Gastroesophageal sphincter (tissue), 4 donors: ENCODE results near the gene SDF4. TPM values are rescaled to one million over a fixed set of nuclear protein-coding genes. Genes with fewer than 3 reads are reported as not detected.

Source experiments
- ATAC-seq: fragments of 150-250 bp; one replicate; pipeline ENCODE4 v1.9.1; 2016; ENCODE audit warnings: mild to moderate bottlenecking, moderate library complexity
- H3K27ac ChIP-seq, 4 donors: fragments of 200-600 bp; sonication (generic) in 3 of 4; 1 replicate in 3 of 4; 2 replicates in 1 of 4; pipeline ENCODE4 v1.5.1; 2016 to 2019
- H3K27me3 ChIP-seq: fragments of 200-600 bp; sonication (generic); one replicate; pipeline ENCODE4 v1.5.1; 2019
- H3K36me3 ChIP-seq, 2 donors: fragments of 200-600 bp; sonication (generic); one replicate each; pipeline ENCODE4 v1.5.1; 2019; ENCODE audit warnings: control low read depth in 1 of 2
- H3K4me1 ChIP-seq, 3 donors: fragments of 200-600 bp; sonication (generic); 1 replicate in 2 of 3; 2 replicates in 1 of 3; pipeline ENCODE4 v1.5.1; 2016 to 2019; ENCODE audit warnings: control low read depth in 2 of 3
- H3K4me3 ChIP-seq, 2 donors: fragments of 200-600 bp; sonication (generic); one replicate each; pipeline ENCODE4 v1.5.1; 2019; ENCODE audit warnings: mild to moderate bottlenecking in 1 of 2, moderate library complexity in 1 of 2
- H3K9me3 ChIP-seq, 3 donors: fragments of 200-600 bp; sonication (generic); one replicate each; pipeline ENCODE4 v1.5.1; 2017 to 2019; ENCODE audit warnings: control low read depth in 2 of 3
- CTCF ChIP-seq, 4 experiments: fragments of 200-600 bp in 2 of 4; fragments of 450-650 bp in 2 of 4; sonication (generic) in 1 of 4; IDR thresholded peaks; one replicate each; pipeline ENCODE4 v1.5.1; 2017 to 2019; ENCODE audit warnings: antibody characterized with exemption in 4 of 4, mild to moderate bottlenecking in 2 of 4, moderate library complexity in 2 of 4
- EP300 ChIP-seq: sonication (generic); formaldehyde crosslinking; IDR thresholded peaks from one replicate; pipeline ENCODE4 v1.6.1; 2017; ENCODE audit warnings: antibody characterized with exemption, mild to moderate bottlenecking
- POLR2A ChIP-seq, 2 donors: fragments of 450-650 bp; IDR thresholded peaks; one replicate each; pipeline ENCODE4 v1.6.1; 2017; ENCODE audit warnings: antibody characterized with exemption in 2 of 2, mild to moderate bottlenecking in 2 of 2, moderate library complexity in 1 of 2
- POLR2AphosphoS5 ChIP-seq: sonication (generic); formaldehyde crosslinking; IDR thresholded peaks from one replicate; pipeline ENCODE4 v1.6.1; 2017; ENCODE audit warnings: antibody characterized with exemption
- WGBS, 2 donors: methylation state at CpG; one replicate each; pipeline ENCODE4 v1.1.5; 2018; ENCODE audit warnings: low coverage in 1 of 2; 5-methylcytosine and 5-hydroxymethylcytosine counted together
- total RNA-seq, 4 donors: library from RNA; depleted of rRNA; stranded (reverse); fragments of >200 nt; gene quantifications; one replicate each; pipeline ENCODE4 v1.1.0, GENCODE V29; 2016

The SDF4 gene
- total RNA-seq, 4 donors from 2014 or later: 84.2 to 115 (median 93.9) TPM

GRCh38 chr1:1228596-1229321 lies 3.0 kb downstream of the SDF4 start:
- Histone ChIP-seq H3K9me3 (peaks cover 0 to 4% (median 0%) of the 10 kb centered on the region in 3 donors), H3K27me3 (no peaks in the 10 kb centered on the region), H3K4me3 (no peak overlapping the region), H3K27ac (no peak overlapping the region), H3K4me1 (peaks cover 0 to 70% (median 23%) of the 10 kb centered on the region in 3 donors), H3K36me3 (peaks cover 0 to 61% of the 10 kb centered on the region in 2 donors)
- TF ChIP-seq CTCF (IDR thresholded peaks at IDR 0.05) (no peak), POLR2A (IDR thresholded peaks at IDR 0.05) (no peak), EP300 (no peak), POLR2AphosphoS5 (no peak)
- 67 to 86% methylated on average over 3 to 11 of the region's 28 CpGs for WGBS, 2 donors
- no peak for ATAC-seq

- TF ChIP-seq POLR2AphosphoS5: no peak
- no peak for TF ChIP-seq CTCF (IDR thresholded peaks at IDR 0.05)
- TF ChIP-seq EP300: no peak
- no peak for TF ChIP-seq POLR2A (IDR thresholded peaks at IDR 0.05)
- no peaks in the 10 kb centered on the region for H3K27me3 ChIP-seq
- ATAC-seq: no peak
- H3K4me1 ChIP-seq: peaks cover 0 to 64% (median 21%) of the 10 kb centered on the region in 3 donors
- WGBS, 2 donors: 97 to 100% methylated on average over 4 to 6 of the region's 30 CpGs
- peaks cover 0 to 65% of the 10 kb centered on the region in 2 donors for H3K36me3 ChIP-seq
- peaks cover 0 to 4% (median 0%) of the 10 kb centered on the region in 3 donors for H3K9me3 ChIP-seq
- H3K27ac ChIP-seq: no peak overlapping the region
- no peak overlapping the region for H3K4me3 ChIP-seq
These were observed 3.6 kb downstream of the SDF4 start for GRCh38 chr1:1228187-1228586.

GRCh38 chr1:1227386-1227785 lies 4.4 kb downstream of the SDF4 start:
- ATAC-seq: no peak
- no peaks in the 10 kb centered on the region for H3K27me3 ChIP-seq
- no peaks in the 10 kb centered on the region for H3K9me3 ChIP-seq
- H3K36me3 ChIP-seq: peaks cover 0 to 73% of the 10 kb centered on the region in 2 donors
- TF ChIP-seq CTCF (IDR thresholded peaks at IDR 0.05) (no peak), POLR2AphosphoS5 (no peak), EP300 (no peak), POLR2A (IDR thresholded peaks at IDR 0.05) (no peak)
- H3K4me1 ChIP-seq: peaks cover 0 to 56% (median 15%) of the 10 kb centered on the region in 3 donors
- WGBS, 2 donors: no CpG with 5 or more reads among the region's 25 CpGs
- H3K27ac ChIP-seq: no peak overlapping the region
- no peak overlapping the region for H3K4me3 ChIP-seq

GRCh38 chr1:1226566-1227362 lies 5.0 kb downstream of the SDF4 start:
- H3K4me3 ChIP-seq: no peak overlapping the region
- no peak for ATAC-seq
- H3K9me3 ChIP-seq: no peaks in the 10 kb centered on the region
- WGBS, 2 donors: 78% methylated on average over 4 of the region's 44 CpGs; no CpG with 5 or more reads in 1 of the 2 donors
- H3K4me1 ChIP-seq: peaks cover 0 to 56% (median 15%) of the 10 kb centered on the region in 3 donors
- H3K27ac ChIP-seq: no peak overlapping the region
- H3K27me3 ChIP-seq: no peaks in the 10 kb centered on the region
- peaks cover 0 to 80% of the 10 kb centered on the region in 2 donors for H3K36me3 ChIP-seq
- TF ChIP-seq EP300: no peak
- no peak for TF ChIP-seq CTCF (IDR thresholded peaks at IDR 0.05)
